ENCODE measurements around the gene SPATA13.

- TF ChIP-seq POLR2A (IDR thresholded peaks at IDR 0.05; ENCODE audit: low read length) (no peak), GATA1 (IDR thresholded peaks at IDR 0.05; ENCODE audit: low read depth, low read length) (no peak)
Observed at GRCh38 chr13:24134231-24134630, 26.3 kb upstream of the SPATA13 start.

All from erythroblast (primary cell).